Kidney (tissue), 14 donors: ENCODE results near the gene XRCC3. TPM values are rescaled to one million over a fixed set of nuclear protein-coding genes. Genes with fewer than 3 reads are reported as not detected.

Experiments
- DNase-seq, 5 donors: peaks; one replicate each; pipeline ENCODE4 v3.0.0-alpha.2; 2013 to 2020
- FAIRE-seq: peaks from 2 replicates; lab custom pipeline; 2012; peaks lifted over from hg19 to GRCh38; lab: Jason Lieb, UNC
- H3K27ac ChIP-seq, 2 donors: one replicate each; pipeline ENCODE4 v1.7.0; 2013; ENCODE audit warnings: low read depth in 2 of 2, low read length in 2 of 2, inconsistent platforms in 1 of 2
- H3K27me3 ChIP-seq: one replicate; pipeline ENCODE4 v1.7.1; 2013; ENCODE audit warnings: low read length, inconsistent platforms; ENCODE audit not compliant: control insufficient read depth, insufficient read depth
- H3K36me3 ChIP-seq, 3 donors: one replicate each; pipeline versions ENCODE4 v1.7.0 to v1.7.1; 2013; ENCODE audit warnings: low read length in 3 of 3, control low read depth in 1 of 3, inconsistent platforms in 1 of 3; ENCODE audit not compliant: insufficient read depth in 3 of 3, control insufficient read depth in 2 of 3
- H3K4me1 ChIP-seq, 3 donors: one replicate each; pipeline versions ENCODE4 v1.7.0 to v1.7.1; 2013; ENCODE audit warnings: low read length in 3 of 3, inconsistent platforms in 1 of 3, low read depth in 1 of 3; ENCODE audit not compliant: control insufficient read depth in 2 of 3, insufficient read depth in 2 of 3
- H3K4me3 ChIP-seq, 3 donors: one replicate each; pipeline versions ENCODE4 v1.7.0 to v1.8.1; 2013; ENCODE audit warnings: low read length in 3 of 3, control low read depth in 1 of 3, inconsistent platforms in 1 of 3
- H3K9ac ChIP-seq, 3 donors: one replicate each; pipeline versions ENCODE4 v1.7.0 to v1.7.1; 2013; ENCODE audit warnings: low read length in 3 of 3, control low read depth in 1 of 3, inconsistent platforms in 1 of 3
- H3K9me3 ChIP-seq, 3 donors: one replicate each; pipeline versions ENCODE4 v1.7.0 to v1.7.1; 2013; ENCODE audit warnings: low read length in 3 of 3, control low read depth in 1 of 3, inconsistent platforms in 1 of 3; ENCODE audit not compliant: control insufficient read depth in 2 of 3, insufficient read depth in 1 of 3
- intact Hi-C: fragments of 100-400 bp; cut with DNase I; formaldehyde crosslinking; loops from one replicate; pipeline ENCODE4 v1.11.1; 2022
- polyA plus RNA-seq: library from polyadenylated mRNA; stranded (reverse); fragments of 350-450 nt; fragmentation: Illumina TruSeq; extraction: RNeasy Lipid Tissue Mini Kit (QIAGEN cat#74804); gene quantifications from one replicate; pipeline ENCODE4 v1.2.3, GENCODE V29; 2014; ENCODE audit warnings: low read depth, low replicate concordance; ENCODE audit not compliant: insufficient read depth
- total RNA-seq: library from RNA; stranded (reverse); fragmentation: NEBNext Ultra II Directional; extraction: Animal tissue kit (Norgen Biotek cat#: 25700); gene quantifications from one replicate; pipeline ENCODE4 v1.2.1, GENCODE V29; 2021
- TF ChIP-seq, protein P1 (sequence below): IDR thresholded peaks from 3 replicates; pipeline ENCODE4 v1.5.1; 2012; ENCODE audit warnings: mild to moderate bottlenecking, moderate library complexity, borderline replicate concordance; ENCODE audit not compliant: insufficient read depth; ENCODE audit errors: extremely low read depth
- donor health status: control.
- donor health status: control.
- donor health status: control.
- donor health status: control.
- donor health status: control.
- donor health status: DM: yes; HTN: yes; CAD: no.
- donor health status: Normal renal cell carcinoma (clear cell type).

The XRCC3 gene
- total and polyA plus RNA-seq, 2 donors from 2014 or later, result 2.8 to 6.3 TPM

DNA sequence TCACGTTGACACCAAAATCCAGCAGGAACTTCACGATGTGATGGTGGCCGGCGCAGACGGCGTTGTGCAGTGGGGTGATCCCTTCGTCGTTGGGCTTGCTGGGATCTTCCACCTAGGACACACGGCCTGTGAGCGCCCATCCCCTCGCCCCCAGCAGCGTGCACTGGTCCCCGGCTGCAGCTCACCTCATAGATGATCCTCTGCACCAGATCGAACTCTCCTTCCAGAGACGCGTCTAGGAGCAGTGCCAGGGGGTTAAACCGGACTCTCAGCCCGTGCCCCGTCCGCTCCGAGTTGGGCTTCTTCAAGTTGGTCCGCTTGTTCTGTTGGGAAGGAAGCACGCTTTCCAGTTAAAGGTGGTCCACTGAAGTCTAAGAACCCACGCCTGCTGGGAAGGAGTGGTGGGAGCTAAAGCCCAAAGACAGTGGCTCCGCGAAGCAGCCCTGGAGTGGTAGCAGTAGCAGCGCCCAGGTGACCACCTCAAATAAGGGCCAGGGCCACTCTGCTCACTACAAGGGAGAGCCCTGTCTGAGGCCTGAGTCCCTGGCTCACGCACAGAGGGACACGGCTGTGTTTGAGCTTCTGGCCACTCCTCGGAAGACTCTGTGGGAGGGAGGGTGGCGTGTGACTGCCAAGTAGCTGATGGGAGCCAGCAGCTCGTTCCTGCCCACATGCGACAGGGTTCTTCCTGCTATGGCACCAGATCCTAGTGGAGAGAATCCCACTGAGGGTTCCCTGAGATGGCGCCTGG lies 23.6 kb upstream of the XRCC3 start:
- TF ChIP-seq, protein P1, sequence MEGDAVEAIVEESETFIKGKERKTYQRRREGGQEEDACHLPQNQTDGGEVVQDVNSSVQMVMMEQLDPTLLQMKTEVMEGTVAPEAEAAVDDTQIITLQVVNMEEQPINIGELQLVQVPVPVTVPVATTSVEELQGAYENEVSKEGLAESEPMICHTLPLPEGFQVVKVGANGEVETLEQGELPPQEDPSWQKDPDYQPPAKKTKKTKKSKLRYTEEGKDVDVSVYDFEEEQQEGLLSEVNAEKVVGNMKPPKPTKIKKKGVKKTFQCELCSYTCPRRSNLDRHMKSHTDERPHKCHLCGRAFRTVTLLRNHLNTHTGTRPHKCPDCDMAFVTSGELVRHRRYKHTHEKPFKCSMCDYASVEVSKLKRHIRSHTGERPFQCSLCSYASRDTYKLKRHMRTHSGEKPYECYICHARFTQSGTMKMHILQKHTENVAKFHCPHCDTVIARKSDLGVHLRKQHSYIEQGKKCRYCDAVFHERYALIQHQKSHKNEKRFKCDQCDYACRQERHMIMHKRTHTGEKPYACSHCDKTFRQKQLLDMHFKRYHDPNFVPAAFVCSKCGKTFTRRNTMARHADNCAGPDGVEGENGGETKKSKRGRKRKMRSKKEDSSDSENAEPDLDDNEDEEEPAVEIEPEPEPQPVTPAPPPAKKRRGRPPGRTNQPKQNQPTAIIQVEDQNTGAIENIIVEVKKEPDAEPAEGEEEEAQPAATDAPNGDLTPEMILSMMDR, result no peak
- Histone ChIP-seq H3K27me3 (no peaks in the 10 kb centered on the region), H3K9ac (no peak overlapping the region), H3K36me3 (peaks cover 4 to 38% (median 19%) of the 10 kb centered on the region in 3 donors), H3K4me1 (peaks cover 0 to 26% (median 12%) of the 10 kb centered on the region in 3 donors), H3K27ac (no peak overlapping the region), H3K9me3 (no peaks in the 10 kb centered on the region), H3K4me3 (no peak overlapping the region)
- peak in 1 of 5 donors; percentile 57 for DNase-seq
- intact Hi-C loops, result no loop called here
- FAIRE-seq, result no peak

- H3K4me3 ChIP-seq, result no peak overlapping the region
- H3K9ac ChIP-seq, result no peak overlapping the region
- H3K9me3 ChIP-seq, result no peaks in the 10 kb centered on the region
- no peaks in the 10 kb centered on the region for H3K27me3 ChIP-seq
- intact Hi-C loops, result no loop called here
- no peak overlapping the region for H3K27ac ChIP-seq
- TF ChIP-seq, protein P1, result no peak
- H3K36me3 ChIP-seq, result peaks cover 4 to 38% (median 16%) of the 10 kb centered on the region in 3 donors
- FAIRE-seq (no peak), DNase-seq (peak in 1 of 5 donors; percentile 16)
- peaks cover 0 to 26% (median 16%) of the 10 kb centered on the region in 3 donors for H3K4me1 ChIP-seq
Measured at GRCh38 chr14:103738166-103738565, 22.9 kb upstream of the XRCC3 start.

DNA sequence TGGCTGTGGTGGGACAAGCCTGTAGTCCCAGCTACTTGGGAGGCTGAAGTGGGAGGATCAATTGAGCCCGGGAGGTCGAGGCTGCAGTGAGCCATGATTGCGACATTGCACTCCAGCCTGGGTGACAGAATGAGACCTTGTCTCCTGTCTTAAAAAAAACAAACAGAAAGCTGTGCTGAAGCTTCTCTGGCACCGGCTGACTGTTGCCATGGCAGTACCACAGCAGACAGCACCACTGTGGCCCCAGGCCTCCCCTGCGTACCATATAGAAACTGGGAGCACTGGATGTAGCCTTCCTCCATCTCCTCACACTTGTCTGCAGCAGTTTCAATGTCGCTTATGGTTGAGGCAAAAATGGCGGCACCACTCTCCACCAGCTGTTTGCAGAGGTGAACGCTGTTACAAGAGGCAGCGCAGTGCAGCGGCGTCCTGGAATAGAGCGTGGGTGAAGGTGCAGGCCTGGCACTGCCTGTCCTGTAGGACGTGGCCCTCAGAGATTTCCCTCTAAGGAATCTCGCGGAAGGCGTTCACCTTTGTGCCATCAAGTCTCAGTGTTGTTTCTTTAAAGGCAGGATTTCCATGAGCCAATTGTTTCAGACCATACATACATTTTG lies 22.3 kb upstream of the XRCC3 start:
- no peak for FAIRE-seq

More for the DNA sequence above, 22.3 kb upstream of the XRCC3 start:
- Histone ChIP-seq H3K36me3 (peaks cover 4 to 44% (median 16%) of the 10 kb centered on the region in 3 donors), H3K4me1 (peaks cover 0 to 26% (median 16%) of the 10 kb centered on the region in 3 donors), H3K27ac (no peak overlapping the region), H3K4me3 (no peak overlapping the region), H3K9me3 (no peaks in the 10 kb centered on the region), H3K9ac (no peak overlapping the region), H3K27me3 (no peaks in the 10 kb centered on the region)
- TF ChIP-seq, protein P1, result no peak
- peak in 1 of 5 donors; percentile 51 for DNase-seq
- intact Hi-C loops, result no loop called here
